HG03565 (cell line): ENCODE data around the gene PTDSS2.

Experiments used
- ATAC-seq: cut with Tn5 transposase; IDR thresholded peaks from one replicate; pipeline ENCODE4 v1.9.1; 2021; ENCODE audit warnings: mild to moderate bottlenecking, moderate library complexity; ENCODE audit not compliant: unreplicated experiment

The PTDSS2 gene

GRCh38 chr11:488579-488978, 38.5 kb downstream of the PTDSS2 start:
- ATAC-seq, result no peak

DNA sequence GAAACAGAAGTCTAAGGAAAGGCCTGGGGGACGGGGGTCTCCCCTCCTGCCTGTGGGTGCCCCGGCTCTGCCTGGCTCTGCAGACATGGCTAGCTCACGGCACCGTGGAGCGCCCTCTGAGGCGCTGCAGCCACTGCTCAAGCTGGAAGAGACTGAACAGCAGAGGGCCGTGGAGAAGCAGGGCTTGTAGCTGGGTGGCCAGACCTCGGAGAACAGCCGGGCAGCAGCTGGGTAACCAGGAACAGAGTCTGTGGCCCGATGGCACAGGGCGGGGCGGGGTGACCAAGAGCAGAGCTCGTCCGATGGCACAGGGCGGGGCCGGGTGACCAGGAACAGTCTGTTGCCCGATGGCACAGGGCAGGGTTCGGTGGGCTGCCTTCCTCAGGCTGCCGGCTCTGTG, 38.9 kb downstream of the PTDSS2 start:
- no peak for ATAC-seq

DNA sequence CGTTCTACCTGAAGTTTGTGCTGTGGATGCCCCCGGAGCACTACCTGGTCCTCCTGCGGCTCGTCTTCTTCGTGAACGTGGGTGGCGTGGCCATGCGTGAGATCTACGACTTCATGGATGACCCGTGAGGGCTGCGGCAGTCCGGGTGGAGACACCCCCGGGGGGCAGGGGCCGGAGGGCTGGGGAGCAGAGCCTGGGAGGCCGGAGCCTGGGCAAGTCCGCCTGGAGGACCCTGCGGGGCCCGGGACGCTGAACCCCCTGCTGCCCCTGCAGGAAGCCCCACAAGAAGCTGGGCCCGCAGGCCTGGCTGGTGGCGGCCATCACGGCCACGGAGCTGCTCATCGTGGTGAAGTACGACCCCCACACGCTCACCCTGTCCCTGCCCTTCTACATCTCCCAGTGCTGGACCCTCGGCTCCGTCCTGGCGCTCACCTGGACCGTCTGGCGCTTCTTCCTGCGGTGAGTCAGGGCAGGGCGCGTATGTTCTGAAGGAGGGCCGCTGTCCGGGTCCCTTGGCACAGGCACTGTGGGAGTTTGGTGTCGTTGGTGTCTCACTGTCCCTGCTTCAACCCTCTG, 39.6 kb downstream of the PTDSS2 start:
- ATAC-seq, result no peak

GRCh38 chr11:490186-490929, 40.3 kb downstream of the PTDSS2 start:
- no peak for ATAC-seq

- no peak for ATAC-seq
These were observed 40.8 kb downstream of the PTDSS2 start for GRCh38 chr11:490930-491260.

GRCh38 chr11:491358-491757, 41.3 kb downstream of the PTDSS2 start:
- no peak for ATAC-seq

- no peak for ATAC-seq
These were observed 42.5 kb downstream of the PTDSS2 start for GRCh38 chr11:492427-493226.

- no peak for ATAC-seq
These were observed 44.9 kb downstream of the PTDSS2 start for GRCh38 chr11:494761-495536.

DNA sequence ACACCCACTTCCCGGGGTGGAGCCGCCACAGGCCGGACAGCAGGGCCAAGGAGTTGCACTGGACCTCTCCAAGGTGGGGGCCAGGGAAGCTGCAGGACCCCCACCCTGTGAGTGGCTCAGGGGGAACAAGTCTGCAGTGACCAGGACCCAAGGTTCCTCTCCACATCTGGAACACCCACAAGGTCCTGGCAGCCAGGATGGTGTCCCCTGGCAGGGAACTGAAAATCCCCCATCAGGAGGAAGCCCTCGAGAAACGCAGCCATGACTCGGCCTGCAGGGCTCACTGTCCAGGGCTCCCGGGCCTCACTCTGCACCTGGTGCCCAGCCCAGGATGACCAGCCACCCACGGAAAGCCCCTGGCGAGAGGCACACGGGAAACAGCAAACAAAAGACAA, 45.5 kb downstream of the PTDSS2 start:
- ATAC-seq, result no peak

DNA sequence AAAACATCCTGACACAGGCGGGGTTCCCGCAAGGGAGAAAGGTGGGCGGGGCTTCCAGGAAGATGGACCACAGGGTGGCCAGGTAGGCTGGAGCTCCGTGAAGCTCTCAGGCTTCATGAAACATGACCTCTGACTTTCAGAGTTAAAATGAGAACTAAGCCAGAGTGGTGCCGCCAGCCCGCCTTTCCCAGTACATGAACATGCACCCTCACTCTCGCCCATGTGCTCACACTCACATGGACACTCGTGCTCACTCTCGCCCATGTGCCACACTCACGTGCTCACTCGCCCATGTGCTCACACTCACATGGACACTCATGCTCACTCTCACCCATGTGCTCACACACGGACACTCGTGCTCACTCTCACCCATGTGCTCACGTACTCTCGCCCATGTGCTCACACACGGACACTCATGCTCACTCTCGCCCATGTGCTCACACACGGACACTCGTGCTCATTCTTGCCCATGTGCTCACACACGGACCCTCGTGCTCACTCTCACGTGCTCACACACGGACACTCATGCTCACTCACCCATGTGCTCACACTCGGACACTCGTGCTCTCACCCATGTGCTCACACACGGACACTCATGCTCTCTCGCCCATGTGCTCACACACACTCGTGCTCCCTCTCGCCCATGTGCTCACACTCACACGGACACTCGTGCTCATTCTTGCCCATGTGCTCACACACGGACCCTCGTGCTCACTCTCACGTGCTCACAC, 46.9 kb downstream of the PTDSS2 start:
- ATAC-seq, result no peak

- no peak for ATAC-seq
These were observed 47.7 kb downstream of the PTDSS2 start for GRCh38 chr11:497565-498296.

GRCh38 chr11:498297-499181, 48.5 kb downstream of the PTDSS2 start:
- ATAC-seq, result no peak

DNA sequence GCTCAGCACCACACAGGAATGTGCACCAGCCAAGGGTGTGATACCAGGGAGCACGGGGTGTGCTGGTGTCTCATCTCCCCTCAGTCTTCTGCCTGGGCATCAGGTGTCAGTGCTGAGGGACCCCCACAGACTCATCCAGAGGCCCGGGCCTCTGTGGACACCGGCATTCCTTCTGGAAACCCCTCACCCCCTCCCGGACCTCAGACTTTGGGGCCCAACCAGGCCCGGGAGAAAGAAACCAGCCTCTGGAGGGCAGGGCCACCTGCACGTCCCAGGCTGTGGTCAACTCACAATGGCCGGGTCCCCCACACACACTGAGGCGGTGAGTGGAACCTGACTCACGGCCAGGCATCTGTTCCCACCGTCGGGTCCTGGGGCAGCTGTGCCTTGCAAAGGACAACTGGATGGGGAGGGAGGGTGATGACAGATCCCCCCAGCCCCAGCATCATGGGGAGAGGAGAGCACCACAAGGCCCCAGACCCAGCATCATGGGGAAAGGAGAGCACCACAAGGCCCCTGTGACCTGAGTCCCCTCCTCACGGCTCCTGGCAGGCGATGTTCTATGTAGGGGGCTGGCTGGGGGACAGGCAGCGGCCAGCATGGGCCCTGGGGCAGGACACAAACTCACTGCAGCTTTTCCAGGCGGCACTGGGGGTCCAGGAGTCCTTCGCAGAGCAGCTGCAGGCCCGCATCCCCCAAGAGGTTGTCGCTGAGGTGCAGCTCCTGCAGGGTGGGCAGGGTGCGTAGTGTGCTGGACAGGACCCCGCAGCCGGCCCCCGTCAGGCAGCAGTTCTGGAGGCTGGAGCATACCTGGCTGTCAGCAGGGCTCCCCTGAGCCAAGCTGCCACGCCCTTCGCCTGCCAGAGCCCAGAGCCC, 49.4 kb downstream of the PTDSS2 start:
- ATAC-seq, result no peak

- no peak for ATAC-seq
These were observed 51.1 kb downstream of the PTDSS2 start for GRCh38 chr11:501001-501682.

DNA sequence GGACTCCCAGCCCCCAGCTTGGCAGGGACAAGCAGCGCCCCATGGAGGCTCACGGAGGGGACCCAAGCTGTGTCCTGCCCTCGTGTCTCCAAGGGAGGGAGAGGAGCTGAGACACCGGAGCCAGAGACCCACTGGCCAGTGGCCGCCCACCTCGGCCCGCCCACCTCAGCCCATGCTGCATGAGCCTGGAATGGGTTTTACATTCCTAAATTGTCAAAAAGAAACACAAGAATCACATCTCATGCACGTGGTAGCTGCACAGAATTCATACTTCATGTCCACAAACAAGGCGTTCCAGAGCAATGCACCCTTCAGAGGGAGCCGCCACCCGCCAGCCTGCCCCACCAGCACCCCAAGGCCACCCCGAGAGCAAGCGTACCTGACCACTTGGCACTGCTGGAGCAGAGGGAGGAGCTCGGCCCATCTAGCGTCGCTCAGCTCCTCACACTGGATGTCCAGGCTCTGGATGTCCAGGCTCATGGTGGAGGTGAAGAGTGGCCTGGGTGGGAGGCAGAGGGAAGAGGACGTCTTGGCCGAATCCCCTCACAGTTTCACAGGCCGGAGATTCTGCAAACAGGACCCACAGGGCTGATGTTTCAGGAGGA, 51.7 kb downstream of the PTDSS2 start:
- ATAC-seq, result no peak

DNA sequence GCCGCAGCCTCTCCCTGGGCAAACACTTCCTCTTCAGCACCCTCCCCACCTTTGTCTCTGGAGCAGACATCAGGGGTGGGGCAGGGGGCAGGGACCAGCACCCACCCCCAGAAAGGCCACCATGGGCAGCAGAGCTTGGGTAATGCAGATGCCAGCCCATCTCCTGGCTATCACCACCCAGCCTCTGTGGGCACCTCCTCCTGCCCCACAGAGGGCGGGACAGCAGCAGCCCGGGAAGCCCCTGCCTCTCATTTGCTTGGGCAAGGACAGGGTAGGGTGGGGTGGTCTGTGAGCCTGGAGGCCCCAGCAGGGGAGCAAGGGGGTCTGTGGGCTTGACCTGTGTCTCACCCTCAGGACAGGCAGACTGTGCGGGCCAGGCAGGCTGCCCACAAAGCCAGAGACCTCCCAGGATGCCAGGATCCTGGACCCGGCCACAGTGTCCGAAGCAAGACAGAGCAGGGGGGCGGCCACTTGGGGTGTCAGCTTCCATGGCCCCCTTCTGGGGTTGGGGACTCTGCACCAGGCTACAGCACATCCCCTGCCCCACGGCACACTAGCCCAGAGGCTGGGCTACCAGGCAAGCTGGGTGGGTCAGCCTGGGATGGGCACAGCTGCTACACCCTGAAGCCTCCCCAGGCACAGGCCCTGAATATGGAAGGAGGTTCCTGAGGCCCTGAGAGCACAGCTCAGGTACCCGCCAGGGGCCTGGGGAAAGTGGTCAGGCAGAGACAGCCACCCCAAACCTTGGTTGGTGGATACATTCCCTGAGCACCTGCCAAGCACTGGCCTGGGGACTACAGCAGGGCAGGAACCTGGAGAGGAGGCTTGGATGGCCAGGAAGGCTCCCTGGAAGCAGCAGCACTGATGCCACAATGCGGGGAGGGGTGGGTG, 52.5 kb downstream of the PTDSS2 start:
- ATAC-seq, result no peak
